CD14-positive monocyte (primary cell): ENCODE measurements around the gene HIF1A. TPM values are rescaled to one million over a fixed set of nuclear protein-coding genes. Genes with fewer than 3 reads are reported as not detected.

Experiments
- DNase-seq, 3 donors: peaks; one replicate each; pipeline ENCODE4 v3.0.0-alpha.2; 2011 to 2022
- H2AFZ ChIP-seq: 2 replicates; pipeline ENCODE4 v1.6.0; 2012; ENCODE audit warnings: mild to moderate bottlenecking, low read depth, low read length, inconsistent platforms; ENCODE audit not compliant: insufficient read depth, poor library complexity, severe bottlenecking
- H3K27ac ChIP-seq, 2 donors: 1 replicate in 1 of 2; 2 replicates in 1 of 2; pipeline ENCODE4 v1.5.1; 2012 to 2013; ENCODE audit warnings: low read length in 2 of 2, control low read depth in 1 of 2, inconsistent platforms in 1 of 2, low read depth in 1 of 2, mild to moderate bottlenecking in 1 of 2
- H3K27me3 ChIP-seq, 2 donors: one replicate each; pipeline versions ENCODE4 v1.6.0 to v1.6.1; 2011 to 2013; ENCODE audit warnings: low read length in 2 of 2; ENCODE audit not compliant: control insufficient read depth in 2 of 2, insufficient read depth in 2 of 2
- H3K36me3 ChIP-seq, 2 donors: replicated peaks in 1 of 2; 1 replicate in 1 of 2; 2 replicates in 1 of 2; pipeline versions ENCODE4 v1.5.1 to v1.6.1; 2012 to 2013; ENCODE audit warnings: low read length in 2 of 2, control low read depth in 1 of 2, inconsistent platforms in 1 of 2, mild to moderate bottlenecking in 1 of 2; ENCODE audit not compliant: insufficient read depth in 2 of 2, control insufficient read depth in 1 of 2
- H3K4me1 ChIP-seq, 2 donors: 1 replicate in 1 of 2; 2 replicates in 1 of 2; pipeline versions ENCODE4 v1.5.1 to v1.6.1; 2012 to 2013; ENCODE audit warnings: low read length in 2 of 2, control low read depth in 1 of 2, inconsistent platforms in 1 of 2, mild to moderate bottlenecking in 1 of 2, moderate library complexity in 1 of 2; ENCODE audit not compliant: insufficient read depth in 2 of 2, control insufficient read depth in 1 of 2
- H3K4me2 ChIP-seq: replicated peaks from 2 replicates; pipeline ENCODE3; 2012; ENCODE audit warnings: low read length, moderate library complexity, mild to moderate bottlenecking; ENCODE audit not compliant: poor library complexity, severe bottlenecking; ENCODE audit errors: extremely low read depth
- H3K4me3 ChIP-seq, 3 experiments: fragments of 200-600 bp in 1 of 3; sonication (generic) in 1 of 3; replicated peaks in 1 of 3; 1 replicate in 2 of 3; 2 replicates in 1 of 3; pipeline ENCODE4 v1.5.1; 2011 to 2013; ENCODE audit warnings: low read length in 3 of 3, mild to moderate bottlenecking in 3 of 3, control low read depth in 2 of 3, low read depth in 2 of 3, inconsistent platforms in 1 of 3, moderate library complexity in 1 of 3
- H3K79me2 ChIP-seq: 2 replicates; pipeline ENCODE4 v1.6.0; 2012; ENCODE audit warnings: mild to moderate bottlenecking, control low read depth, inconsistent platforms, low read length, moderate library complexity; ENCODE audit not compliant: insufficient read depth
- H3K9ac ChIP-seq: 2 replicates; pipeline ENCODE4 v1.6.0; 2017; ENCODE audit warnings: low read length, mild to moderate bottlenecking; ENCODE audit not compliant: insufficient read depth, poor library complexity, severe bottlenecking
- H3K9me3 ChIP-seq, 2 donors: replicated peaks in 1 of 2; 1 replicate in 1 of 2; 2 replicates in 1 of 2; pipeline versions ENCODE4 v1.5.1 to v1.6.1; 2012 to 2013; ENCODE audit warnings: low read length in 2 of 2, control low read depth in 1 of 2; ENCODE audit not compliant: control insufficient read depth in 1 of 2, insufficient read depth in 1 of 2
- H4K20me1 ChIP-seq: 2 replicates; pipeline ENCODE4 v1.6.0; 2012; ENCODE audit warnings: mild to moderate bottlenecking, low read length, control low read depth, moderate library complexity; ENCODE audit not compliant: insufficient read depth
- H3K27ac Mint-ChIP-seq, 7 donors: one replicate each; pipeline ENCODE4 v1.8.0; 2020; ENCODE audit warnings: mild to moderate bottlenecking in 7 of 7, mixed read lengths in 7 of 7, moderate library complexity in 6 of 7, inconsistent platforms in 2 of 7
- H3K27me3 Mint-ChIP-seq, 3 donors: one replicate each; pipeline ENCODE4 v1.8.0; 2021 to 2022; ENCODE audit warnings: low read depth in 3 of 3, mild to moderate bottlenecking in 3 of 3, mixed read lengths in 3 of 3, moderate library complexity in 3 of 3, inconsistent platforms in 1 of 3
- H3K36me3 Mint-ChIP-seq, 2 donors: one replicate each; pipeline ENCODE4 v1.8.0; 2020; ENCODE audit warnings: mixed read lengths in 2 of 2, inconsistent platforms in 1 of 2, mild to moderate bottlenecking in 1 of 2
- H3K4me1 Mint-ChIP-seq: one replicate; pipeline ENCODE4 v1.8.0; 2020; ENCODE audit warnings: mild to moderate bottlenecking, mixed read lengths
- H3K4me3 Mint-ChIP-seq, 2 donors: one replicate each; pipeline ENCODE4 v1.8.0; 2020; ENCODE audit warnings: mild to moderate bottlenecking in 2 of 2, mixed read lengths in 2 of 2, moderate library complexity in 1 of 2
- H3K9me3 Mint-ChIP-seq, 7 donors: one replicate each; pipeline ENCODE4 v1.8.0; 2020 to 2022; ENCODE audit warnings: mixed read lengths in 7 of 7, mild to moderate bottlenecking in 6 of 7, moderate library complexity in 6 of 7, inconsistent platforms in 2 of 7
- WGBS: methylation state at CpG from one replicate; pipeline ENCODE4 v1.1.5; 2013; ENCODE audit warnings: missing lambda C conversion rate; ENCODE audit not compliant: insufficient coverage; 5-methylcytosine and 5-hydroxymethylcytosine counted together
- intact Hi-C, 2 donors: fragments of 100-400 bp; cut with micrococcal nuclease; formaldehyde crosslinking; loops; one replicate each; pipeline versions ENCODE4 v1.15.0 to v1.15.1; 2023
- polyA plus RNA-seq, 3 donors: library from polyadenylated mRNA; depleted of rRNA in 1 of 3; unstranded in 2 of 3; stranded (reverse) in 1 of 3; fragments of 300-500 nt in 2 of 3; fragments of >200 nt in 1 of 3; fragmentation: Illumina TruSeq in 2 of 3; gene quantifications; 1 replicate in 2 of 3; 2 replicates in 1 of 3; pipeline ENCODE4 v1.2.3, GENCODE V29; 2012 to 2021
- TF ChIP-seq, protein P1 (sequence below): fragments of 200-600 bp; IDR thresholded peaks from one replicate; pipeline ENCODE4 v1.8.0; 2022; ENCODE audit warnings: antibody characterized with exemption, mild to moderate bottlenecking

The HIF1A gene
- polyA plus RNA-seq, 3 donors = 79.0 to 137 (median 137) TPM

DNA sequence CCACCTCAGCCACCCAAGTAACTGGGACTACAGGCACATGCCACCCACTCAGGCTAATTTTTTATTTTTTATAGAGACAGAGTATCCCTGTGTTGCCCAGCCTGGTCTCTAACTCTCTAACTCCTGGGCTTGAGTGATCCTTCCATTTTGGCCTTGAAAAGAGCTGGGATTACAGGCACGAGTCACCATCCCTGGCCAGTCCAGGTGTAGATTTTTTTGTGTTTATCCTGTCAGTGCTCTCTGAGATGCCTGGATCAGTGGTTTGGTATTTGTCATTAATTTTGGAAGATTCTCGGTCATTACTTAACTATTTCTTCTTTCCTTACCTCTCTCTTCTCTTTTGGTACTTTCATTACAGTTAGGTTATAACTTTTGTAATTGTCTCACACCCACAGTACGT, 5.3 kb upstream of the HIF1A start:
- H3K4me2 ChIP-seq = no peak overlapping the region
- no peaks in the 10 kb centered on the region for H3K79me2 ChIP-seq
- Mint-ChIP-seq H3K4me3 (no peak overlapping the region), H3K36me3 (no peaks in the 10 kb centered on the region), H3K27ac (no peak overlapping the region), H3K4me1 (peaks cover 4% of the 10 kb centered on the region), H3K9me3 (peaks cover 0 to 5% (median 0%) of the 10 kb centered on the region in 7 donors), H3K27me3 (peaks cover 0 to 2% (median 2%) of the 10 kb centered on the region in 3 donors)
- H3K4me1 ChIP-seq = peaks cover 5 to 9% of the 10 kb centered on the region in 2 donors
- H3K9me3 ChIP-seq = no peaks in the 10 kb centered on the region
- H4K20me1 ChIP-seq = no peaks in the 10 kb centered on the region
- no CpG with 5 or more reads among the region's 3 CpGs for WGBS
- no peaks in the 10 kb centered on the region for H3K27me3 ChIP-seq
- no peaks in the 10 kb centered on the region for H3K36me3 ChIP-seq
- no peak overlapping the region for H3K9ac ChIP-seq
- H3K27ac ChIP-seq = no peak overlapping the region
- no peak overlapping the region for H2AFZ ChIP-seq
- intact Hi-C loops = no loop called here
- DNase-seq = no peak
- TF ChIP-seq, protein P1, sequence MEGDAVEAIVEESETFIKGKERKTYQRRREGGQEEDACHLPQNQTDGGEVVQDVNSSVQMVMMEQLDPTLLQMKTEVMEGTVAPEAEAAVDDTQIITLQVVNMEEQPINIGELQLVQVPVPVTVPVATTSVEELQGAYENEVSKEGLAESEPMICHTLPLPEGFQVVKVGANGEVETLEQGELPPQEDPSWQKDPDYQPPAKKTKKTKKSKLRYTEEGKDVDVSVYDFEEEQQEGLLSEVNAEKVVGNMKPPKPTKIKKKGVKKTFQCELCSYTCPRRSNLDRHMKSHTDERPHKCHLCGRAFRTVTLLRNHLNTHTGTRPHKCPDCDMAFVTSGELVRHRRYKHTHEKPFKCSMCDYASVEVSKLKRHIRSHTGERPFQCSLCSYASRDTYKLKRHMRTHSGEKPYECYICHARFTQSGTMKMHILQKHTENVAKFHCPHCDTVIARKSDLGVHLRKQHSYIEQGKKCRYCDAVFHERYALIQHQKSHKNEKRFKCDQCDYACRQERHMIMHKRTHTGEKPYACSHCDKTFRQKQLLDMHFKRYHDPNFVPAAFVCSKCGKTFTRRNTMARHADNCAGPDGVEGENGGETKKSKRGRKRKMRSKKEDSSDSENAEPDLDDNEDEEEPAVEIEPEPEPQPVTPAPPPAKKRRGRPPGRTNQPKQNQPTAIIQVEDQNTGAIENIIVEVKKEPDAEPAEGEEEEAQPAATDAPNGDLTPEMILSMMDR = no peak
- no peak overlapping the region for H3K4me3 ChIP-seq

DNA sequence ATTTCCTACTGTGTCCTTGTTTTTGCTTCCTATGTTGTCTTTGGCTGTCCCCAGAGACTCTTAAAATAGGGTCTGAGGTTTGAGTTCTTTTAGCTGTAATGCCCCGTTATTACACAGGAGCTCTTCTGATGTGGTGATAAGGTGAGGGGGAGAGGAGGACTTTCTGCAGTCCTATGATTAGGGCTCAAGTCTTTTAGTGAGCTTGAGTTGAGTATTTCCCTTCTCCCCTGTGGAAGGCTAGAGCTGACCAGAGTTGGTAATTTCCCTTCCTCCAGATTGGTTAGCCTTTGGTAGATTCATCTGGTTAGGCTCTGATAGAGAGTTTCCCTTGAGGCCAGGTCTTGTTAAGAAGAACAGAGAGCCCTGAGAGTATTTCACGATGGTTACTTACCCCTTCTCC, 4.3 kb upstream of the HIF1A start:
- intact Hi-C loops = no loop called here
- H3K27me3 ChIP-seq = no peaks in the 10 kb centered on the region
- H3K4me1 ChIP-seq = peaks cover 5 to 9% of the 10 kb centered on the region in 2 donors
- H3K36me3 ChIP-seq = no peaks in the 10 kb centered on the region
- Mint-ChIP-seq H3K27me3 (peaks cover 0 to 4% (median 2%) of the 10 kb centered on the region in 3 donors), H3K27ac (no peak overlapping the region), H3K36me3 (no peaks in the 10 kb centered on the region), H3K9me3 (peaks cover 0 to 5% (median 0%) of the 10 kb centered on the region in 7 donors), H3K4me3 (no peak overlapping the region), H3K4me1 (peaks cover 4% of the 10 kb centered on the region)
- H3K9ac ChIP-seq = no peak overlapping the region
- no peaks in the 10 kb centered on the region for H3K9me3 ChIP-seq
- H3K4me3 ChIP-seq = no peak overlapping the region
- H3K4me2 ChIP-seq = no peak overlapping the region
- H3K27ac ChIP-seq = no peak overlapping the region
- DNase-seq = no peak
- TF ChIP-seq, protein P1 = no peak
- H2AFZ ChIP-seq = peak overlapping the region; percentile 43
- WGBS = 100% methylated on average over 1 of the region's 2 CpGs
- peaks cover 7% of the 10 kb centered on the region for H3K79me2 ChIP-seq
- peaks cover 7% of the 10 kb centered on the region for H4K20me1 ChIP-seq
